ENCODE results near the gene SEC31A.

SEC31A gene

GRCh38 chr4:82903737-82904136, 12.8 kb upstream of the SEC31A start:
- no peak overlapping the region for H3K4me3 ChIP-seq (ENCODE audit: low read depth, low read length)
- TF ChIP-seq, protein P1, sequence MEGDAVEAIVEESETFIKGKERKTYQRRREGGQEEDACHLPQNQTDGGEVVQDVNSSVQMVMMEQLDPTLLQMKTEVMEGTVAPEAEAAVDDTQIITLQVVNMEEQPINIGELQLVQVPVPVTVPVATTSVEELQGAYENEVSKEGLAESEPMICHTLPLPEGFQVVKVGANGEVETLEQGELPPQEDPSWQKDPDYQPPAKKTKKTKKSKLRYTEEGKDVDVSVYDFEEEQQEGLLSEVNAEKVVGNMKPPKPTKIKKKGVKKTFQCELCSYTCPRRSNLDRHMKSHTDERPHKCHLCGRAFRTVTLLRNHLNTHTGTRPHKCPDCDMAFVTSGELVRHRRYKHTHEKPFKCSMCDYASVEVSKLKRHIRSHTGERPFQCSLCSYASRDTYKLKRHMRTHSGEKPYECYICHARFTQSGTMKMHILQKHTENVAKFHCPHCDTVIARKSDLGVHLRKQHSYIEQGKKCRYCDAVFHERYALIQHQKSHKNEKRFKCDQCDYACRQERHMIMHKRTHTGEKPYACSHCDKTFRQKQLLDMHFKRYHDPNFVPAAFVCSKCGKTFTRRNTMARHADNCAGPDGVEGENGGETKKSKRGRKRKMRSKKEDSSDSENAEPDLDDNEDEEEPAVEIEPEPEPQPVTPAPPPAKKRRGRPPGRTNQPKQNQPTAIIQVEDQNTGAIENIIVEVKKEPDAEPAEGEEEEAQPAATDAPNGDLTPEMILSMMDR (IDR thresholded peaks at IDR 0.05; ENCODE audit: insufficient read depth, low read depth, low read length, missing control alignments): no peak
- DNase-seq (ENCODE audit: low read depth): no peak

GRCh38 chr4:82901183-82901718, 10.3 kb upstream of the SEC31A start:
- DNase-seq (ENCODE audit: low read depth): no peak
- TF ChIP-seq, protein P1 (IDR thresholded peaks at IDR 0.05; ENCODE audit: insufficient read depth, low read depth, low read length, missing control alignments): no peak
- peak overlapping the region; percentile 92 for H3K4me3 ChIP-seq (ENCODE audit: low read depth, low read length)

DNA sequence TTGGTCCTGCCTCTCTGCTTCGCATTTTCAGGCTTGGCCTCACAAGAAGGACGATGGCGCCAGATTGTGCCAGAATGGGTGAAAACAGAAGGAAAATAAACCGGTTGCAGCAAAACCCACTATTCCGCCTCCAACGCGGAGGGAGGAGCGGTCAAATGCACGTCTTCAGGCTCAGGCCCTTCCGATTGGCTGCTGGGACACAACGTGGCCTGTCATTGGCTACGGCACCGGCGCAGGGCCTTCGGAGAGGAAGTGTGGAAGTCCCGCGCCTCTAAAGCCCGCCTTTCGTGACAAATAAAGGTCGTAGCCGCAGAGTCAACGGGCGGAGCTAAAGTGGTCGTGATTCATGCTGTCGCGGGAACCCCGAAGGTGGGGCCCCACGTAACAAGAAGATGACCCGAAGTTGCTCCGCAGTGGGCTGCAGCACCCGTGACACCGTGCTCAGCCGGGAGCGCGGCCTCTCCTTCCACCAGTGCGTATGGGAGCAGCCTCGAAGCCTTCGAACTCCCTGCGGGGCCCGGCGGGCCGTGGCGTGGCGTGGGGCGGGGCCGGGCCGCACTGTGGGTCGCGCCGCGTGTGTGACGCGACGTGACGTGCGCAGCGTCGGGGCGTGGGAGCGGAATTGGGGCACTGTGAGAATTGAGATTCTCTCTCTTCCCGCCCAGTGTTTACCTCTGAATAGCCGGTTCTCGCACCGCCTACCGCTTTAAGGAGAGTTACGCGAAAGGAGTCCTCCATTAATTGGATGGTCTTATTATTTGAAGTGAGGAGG, 9.6 kb upstream of the SEC31A start, which contains the start of gene THAP9:
TSS of gene THAP9 (plus strand) at position 325 of the 772 bp plus-strand sequence. CDS start at position 393, 68 bp downstream.
- TF ChIP-seq, protein P1 (IDR thresholded peaks at IDR 0.05; ENCODE audit: insufficient read depth, low read depth, low read length, missing control alignments): no peak
- peak; percentile 100 for DNase-seq (ENCODE audit: low read depth)
- peak within 1 kb of the TSS; percentile 92 for H3K4me3 ChIP-seq (ENCODE audit: low read depth, low read length)

DNA sequence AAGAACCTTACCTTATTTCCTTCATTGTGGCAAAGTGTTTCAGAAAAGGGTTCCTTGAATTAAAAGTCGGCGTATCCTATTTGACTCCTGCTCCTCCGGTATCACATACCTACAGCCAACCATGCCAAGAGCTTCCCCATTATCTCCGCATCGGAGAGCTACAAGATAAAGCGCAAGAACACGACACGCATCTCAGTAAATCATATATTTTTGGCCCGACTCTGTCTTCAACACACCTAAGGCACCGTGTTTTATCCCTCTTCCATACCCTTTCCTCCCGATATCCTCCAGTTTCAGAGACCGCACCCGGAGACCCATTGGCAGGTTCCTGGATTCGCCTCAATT, 9.1 kb upstream of the SEC31A start:
- peak overlapping the region; percentile 92 for H3K4me3 ChIP-seq (ENCODE audit: low read depth, low read length)
- peak; percentile 54 for DNase-seq (ENCODE audit: low read depth)
- TF ChIP-seq, protein P1 (IDR thresholded peaks at IDR 0.05; ENCODE audit: insufficient read depth, low read depth, low read length, missing control alignments): no peak

DNA sequence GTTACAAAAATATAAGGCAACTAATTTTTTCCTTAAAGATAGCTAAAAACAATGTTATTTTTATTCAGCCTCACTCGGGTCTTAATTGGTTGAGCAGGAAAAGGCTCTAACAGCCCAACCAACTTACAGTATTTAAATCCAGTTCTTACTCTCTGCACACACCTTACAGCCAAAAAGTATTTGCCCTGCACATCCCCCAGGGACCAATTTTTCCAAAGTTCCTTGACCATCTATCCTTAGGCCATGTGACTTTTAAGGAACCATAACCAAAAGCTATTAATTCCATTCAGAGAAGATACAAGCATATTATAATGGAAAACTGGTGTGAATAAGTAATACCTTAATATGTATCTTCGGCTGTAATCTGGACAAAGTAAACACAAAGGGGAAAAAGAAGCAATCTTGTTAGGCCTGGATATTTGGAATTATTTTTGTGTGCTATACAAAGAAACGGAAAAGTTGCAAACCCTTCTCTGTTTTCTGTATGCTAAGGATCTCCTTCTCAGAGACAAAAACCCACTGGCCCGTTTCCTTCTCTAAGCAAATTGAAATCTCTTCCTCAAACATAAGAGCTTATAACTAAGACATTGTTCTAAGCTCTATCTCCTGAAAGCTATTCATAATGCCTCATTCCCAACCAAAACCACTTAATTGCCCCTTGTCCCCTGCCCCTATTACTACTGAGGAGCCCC, 8.6 kb upstream of the SEC31A start:
- TF ChIP-seq, protein P1 (IDR thresholded peaks at IDR 0.05; ENCODE audit: insufficient read depth, low read depth, low read length, missing control alignments): no peak
- H3K4me3 ChIP-seq (ENCODE audit: low read depth, low read length): peak overlapping the region; percentile 92
- DNase-seq (ENCODE audit: low read depth): no peak

DNA sequence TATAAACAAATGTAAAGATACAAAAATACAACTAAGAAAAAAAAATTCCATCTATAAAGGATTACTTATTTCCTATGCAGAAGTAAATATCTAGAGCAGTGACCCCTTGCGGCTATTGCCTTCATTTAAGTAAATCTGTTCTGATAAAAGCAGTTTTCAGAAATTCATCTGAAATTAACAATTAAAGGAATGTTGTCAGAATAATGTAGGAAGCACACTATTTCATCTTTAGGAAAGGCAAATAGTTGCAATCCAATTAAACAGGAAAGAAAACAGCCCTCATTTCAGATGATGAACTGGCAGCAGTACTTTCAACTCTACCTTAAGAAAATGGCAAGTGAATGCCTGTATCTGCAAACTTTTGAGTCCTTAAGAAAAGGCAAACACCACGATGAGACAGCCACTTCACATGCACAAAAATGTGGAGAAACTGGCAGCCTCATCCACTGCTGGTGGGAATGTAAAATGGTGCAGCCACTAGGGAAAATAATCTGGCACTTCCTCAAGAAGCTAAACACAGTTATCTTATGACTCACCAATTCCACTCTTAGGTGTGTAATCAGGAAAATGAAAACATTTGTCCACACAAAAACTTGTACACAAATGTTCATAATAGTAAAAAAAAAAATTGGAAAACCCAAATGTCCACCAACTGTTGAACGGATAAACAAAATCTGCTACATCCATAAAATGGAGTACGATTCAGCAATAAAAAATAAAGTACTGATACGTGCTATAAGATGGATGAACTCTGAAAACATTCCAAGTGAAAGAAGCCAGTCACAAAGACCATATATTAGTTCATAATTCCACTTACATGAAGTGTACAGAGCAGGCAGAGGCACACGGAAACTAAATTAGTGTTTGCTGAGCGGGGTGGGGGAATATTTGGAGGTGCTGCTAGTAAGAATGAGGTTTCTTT, 7.6 kb upstream of the SEC31A start:
- H3K4me3 ChIP-seq (ENCODE audit: low read depth, low read length): peak overlapping the region; percentile 92
- TF ChIP-seq, protein P1 (IDR thresholded peaks at IDR 0.05; ENCODE audit: insufficient read depth, low read depth, low read length, missing control alignments): peak; percentile 40
- DNase-seq (ENCODE audit: low read depth): peak; percentile 38

Measured in GM12865 (cell line).